Measurements from ENCODE around the gene PNMA6A.
"Not testable (repeated sequence)": the region's sequence is repeated elsewhere in the genome, so short reads cannot be mapped to it uniquely, and the experiment has no call there.

Gene PNMA6A

DNA sequence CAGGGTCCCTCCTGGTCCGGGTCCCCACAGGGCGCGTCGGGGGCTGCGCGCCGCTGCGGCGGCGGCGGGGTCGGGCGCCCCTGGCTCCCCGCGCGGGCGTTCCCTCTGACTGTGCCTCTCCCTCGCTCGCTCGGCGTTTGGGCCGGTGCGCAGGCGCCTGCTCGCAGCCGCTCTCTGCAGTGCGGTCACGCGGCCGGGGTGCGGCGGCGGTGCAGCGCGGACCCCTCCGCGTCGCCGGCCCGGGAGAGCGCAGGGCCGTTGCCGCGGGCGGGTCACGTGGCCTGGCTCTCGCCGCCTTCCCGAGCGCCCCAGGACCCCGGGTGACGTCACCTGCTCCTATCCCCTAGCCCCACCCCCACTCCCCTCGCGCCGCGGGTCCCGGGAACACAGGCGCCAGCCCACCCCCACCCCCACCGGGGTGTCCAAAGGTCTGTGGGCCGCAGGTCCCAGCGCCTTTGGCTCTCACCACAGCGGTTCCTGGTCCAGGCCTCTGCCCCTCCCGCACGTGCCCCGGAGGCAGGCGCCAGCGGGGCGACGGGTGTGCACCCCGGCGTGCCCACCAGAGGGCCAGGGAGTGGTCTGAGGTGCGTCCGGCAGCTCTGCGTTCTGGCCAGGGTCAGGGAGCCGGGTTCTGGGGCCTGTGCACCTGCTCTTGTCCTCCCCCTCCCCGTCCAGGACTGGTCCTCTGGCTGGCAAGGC, 5.3 kb downstream of the PNMA6A start:
- not testable (repeated sequence) for DNase-seq

GRCh38 chrX:153083238-153083923, 11.1 kb downstream of the PNMA6A start:
- DNase-seq = not testable (repeated sequence)

DNA sequence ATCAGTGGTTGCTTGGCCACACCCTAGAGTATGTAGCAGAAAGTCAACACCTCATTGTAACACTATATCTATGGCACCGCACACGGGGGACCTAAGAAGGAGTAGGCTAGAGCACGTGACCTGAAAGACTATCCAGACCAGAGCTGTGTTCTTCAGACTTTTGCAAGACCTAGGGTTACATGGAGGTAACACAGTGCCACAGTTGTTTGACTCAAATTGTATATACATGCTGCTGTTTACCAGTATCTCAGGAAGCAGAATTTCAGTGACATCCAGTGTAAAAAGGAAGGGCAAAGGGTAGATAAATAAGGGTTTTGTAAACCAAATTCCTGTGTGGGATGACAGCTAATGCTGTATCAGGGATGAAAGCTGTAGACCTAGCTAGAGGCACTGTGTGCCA, 30.2 kb downstream of the PNMA6A start:
- DNase-seq = no peak

GRCh38 chrX:153104959-153105358, 32.7 kb downstream of the PNMA6A start:
- DNase-seq = not testable (repeated sequence)

GRCh38 chrX:153106092-153106801, 34.0 kb downstream of the PNMA6A start:
- not testable (repeated sequence) for DNase-seq

- DNase-seq = not testable (repeated sequence)
Measured at GRCh38 chrX:153110735-153111134, 38.5 kb downstream of the PNMA6A start.

GRCh38 chrX:153113851-153114250, 41.6 kb downstream of the PNMA6A start:
- DNase-seq = not testable (repeated sequence)

- not testable (repeated sequence) for DNase-seq
Measured at GRCh38 chrX:153117754-153118153, 45.5 kb downstream of the PNMA6A start.

DNA sequence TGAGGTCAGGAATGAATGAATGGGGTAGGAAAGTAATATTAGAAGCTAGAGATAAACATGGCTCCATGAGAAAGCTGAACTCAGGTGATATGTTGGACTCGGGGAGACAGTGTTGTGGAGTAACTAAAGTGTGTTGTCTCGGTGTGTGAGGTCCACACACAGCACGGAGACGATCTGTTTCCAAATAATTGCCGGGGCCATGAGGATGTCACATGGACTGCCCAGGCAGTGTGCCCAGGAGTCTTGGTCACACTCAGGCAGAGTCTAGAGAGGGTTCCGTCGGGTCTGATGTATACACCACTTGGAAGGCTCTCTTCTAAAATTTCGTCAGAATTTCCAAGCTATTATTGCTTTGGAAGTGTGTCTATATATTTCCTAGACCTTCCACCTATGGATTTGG, 48.0 kb downstream of the PNMA6A start:
- DNase-seq = not testable (repeated sequence)

GRCh38 chrX:153123468-153123867, 51.2 kb downstream of the PNMA6A start:
- not testable (repeated sequence) for DNase-seq

Measured in eye (tissue), 1 donor.